ENCODE results near the gene BTBD18.

BTBD18 gene

DNA sequence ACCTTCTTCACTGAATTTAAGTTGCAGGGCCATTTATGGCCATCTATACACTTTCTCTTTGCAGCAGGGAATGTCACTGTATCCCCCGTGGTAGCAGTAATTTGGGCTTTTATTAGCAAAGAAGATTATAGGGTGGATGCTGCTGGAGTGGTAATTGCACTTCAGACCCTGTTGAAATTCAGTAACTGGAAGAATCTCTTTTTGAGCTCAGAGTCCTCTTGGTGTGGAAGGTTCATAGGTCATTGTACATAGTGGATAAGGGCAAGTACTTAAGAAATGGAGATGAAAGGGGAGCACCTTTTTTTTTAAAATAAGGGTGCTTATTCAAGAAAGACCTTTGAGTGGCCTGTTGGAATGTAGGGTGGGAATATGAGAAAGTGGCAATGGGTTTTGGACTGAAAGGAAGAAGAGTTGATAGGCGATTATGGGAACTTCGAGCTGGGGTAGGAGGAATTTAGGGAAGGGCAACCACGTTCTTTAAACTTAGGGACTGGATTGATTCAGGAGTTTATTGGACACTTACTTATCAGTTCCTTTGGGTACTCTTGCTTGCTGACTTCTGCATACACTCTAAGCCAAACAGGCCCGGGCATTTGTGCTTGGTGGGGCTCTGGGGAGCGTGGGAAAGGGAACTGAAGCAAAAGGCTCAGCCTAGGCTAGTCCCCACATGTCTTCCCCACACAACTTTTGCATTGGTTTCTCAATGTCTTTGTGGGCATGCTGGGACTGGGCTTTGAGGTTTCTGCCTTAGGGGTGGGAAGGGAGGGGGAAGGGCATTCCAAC, 36.5 kb upstream of the BTBD18 start:
- ATAC-seq = no peak

DNA sequence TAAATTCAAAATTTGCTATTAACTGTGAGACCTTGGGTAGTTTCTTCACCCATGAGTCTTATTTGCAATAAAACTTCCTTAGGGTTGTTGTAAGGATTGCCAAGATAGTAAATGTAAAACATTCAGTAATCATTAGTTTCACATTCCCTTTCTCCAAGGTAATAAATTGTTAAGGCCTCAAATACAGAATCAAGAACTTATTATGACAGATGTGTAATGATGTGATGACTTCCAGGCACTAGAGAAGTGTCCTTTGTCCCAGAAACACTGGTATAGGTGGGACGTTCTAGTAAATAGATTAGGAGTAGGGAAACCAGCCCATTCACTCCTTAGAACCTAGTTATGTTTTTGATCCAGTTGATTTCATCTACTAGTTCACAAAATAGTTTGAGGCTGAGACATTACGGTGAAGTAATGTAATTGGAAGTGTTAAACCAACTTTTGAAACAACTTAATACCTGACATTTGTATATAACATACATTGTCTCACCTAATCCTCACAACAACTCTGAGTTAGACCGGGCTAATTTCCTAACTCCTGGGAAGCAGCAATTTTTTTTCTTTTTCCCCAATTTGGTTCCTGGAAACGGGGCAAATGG, 35.5 kb upstream of the BTBD18 start:
- no peak for ATAC-seq
- TF ChIP-seq, protein P1, sequence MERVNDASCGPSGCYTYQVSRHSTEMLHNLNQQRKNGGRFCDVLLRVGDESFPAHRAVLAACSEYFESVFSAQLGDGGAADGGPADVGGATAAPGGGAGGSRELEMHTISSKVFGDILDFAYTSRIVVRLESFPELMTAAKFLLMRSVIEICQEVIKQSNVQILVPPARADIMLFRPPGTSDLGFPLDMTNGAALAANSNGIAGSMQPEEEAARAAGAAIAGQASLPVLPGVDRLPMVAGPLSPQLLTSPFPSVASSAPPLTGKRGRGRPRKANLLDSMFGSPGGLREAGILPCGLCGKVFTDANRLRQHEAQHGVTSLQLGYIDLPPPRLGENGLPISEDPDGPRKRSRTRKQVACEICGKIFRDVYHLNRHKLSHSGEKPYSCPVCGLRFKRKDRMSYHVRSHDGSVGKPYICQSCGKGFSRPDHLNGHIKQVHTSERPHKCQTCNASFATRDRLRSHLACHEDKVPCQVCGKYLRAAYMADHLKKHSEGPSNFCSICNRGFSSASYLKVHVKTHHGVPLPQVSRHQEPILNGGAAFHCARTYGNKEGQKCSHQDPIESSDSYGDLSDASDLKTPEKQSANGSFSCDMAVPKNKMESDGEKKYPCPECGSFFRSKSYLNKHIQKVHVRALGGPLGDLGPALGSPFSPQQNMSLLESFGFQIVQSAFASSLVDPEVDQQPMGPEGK (CRISPR knock-in tag; IDR thresholded peaks at IDR 0.05; ENCODE audit: borderline replicate concordance) = no peak
- TF ChIP-seq, protein P2, sequence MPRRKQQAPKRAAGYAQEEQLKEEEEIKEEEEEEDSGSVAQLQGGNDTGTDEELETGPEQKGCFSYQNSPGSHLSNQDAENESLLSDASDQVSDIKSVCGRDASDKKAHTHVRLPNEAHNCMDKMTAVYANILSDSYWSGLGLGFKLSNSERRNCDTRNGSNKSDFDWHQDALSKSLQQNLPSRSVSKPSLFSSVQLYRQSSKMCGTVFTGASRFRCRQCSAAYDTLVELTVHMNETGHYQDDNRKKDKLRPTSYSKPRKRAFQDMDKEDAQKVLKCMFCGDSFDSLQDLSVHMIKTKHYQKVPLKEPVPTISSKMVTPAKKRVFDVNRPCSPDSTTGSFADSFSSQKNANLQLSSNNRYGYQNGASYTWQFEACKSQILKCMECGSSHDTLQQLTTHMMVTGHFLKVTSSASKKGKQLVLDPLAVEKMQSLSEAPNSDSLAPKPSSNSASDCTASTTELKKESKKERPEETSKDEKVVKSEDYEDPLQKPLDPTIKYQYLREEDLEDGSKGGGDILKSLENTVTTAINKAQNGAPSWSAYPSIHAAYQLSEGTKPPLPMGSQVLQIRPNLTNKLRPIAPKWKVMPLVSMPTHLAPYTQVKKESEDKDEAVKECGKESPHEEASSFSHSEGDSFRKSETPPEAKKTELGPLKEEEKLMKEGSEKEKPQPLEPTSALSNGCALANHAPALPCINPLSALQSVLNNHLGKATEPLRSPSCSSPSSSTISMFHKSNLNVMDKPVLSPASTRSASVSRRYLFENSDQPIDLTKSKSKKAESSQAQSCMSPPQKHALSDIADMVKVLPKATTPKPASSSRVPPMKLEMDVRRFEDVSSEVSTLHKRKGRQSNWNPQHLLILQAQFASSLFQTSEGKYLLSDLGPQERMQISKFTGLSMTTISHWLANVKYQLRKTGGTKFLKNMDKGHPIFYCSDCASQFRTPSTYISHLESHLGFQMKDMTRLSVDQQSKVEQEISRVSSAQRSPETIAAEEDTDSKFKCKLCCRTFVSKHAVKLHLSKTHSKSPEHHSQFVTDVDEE (CRISPR knock-in tag; IDR thresholded peaks at IDR 0.05) = no peak
- TF ChIP-seq ESRRG (CRISPR knock-in tag; IDR thresholded peaks at IDR 0.05) (no peak), ZNF8 (CRISPR knock-in tag; IDR thresholded peaks at IDR 0.05) (no peak)

More for the DNA sequence above, 36.5 kb upstream of the BTBD18 start:
- TF ChIP-seq ZFP3 (CRISPR knock-in tag; IDR thresholded peaks at IDR 0.05) (no peak), ARNTL (CRISPR knock-in tag; IDR thresholded peaks at IDR 0.05; ENCODE audit: borderline replicate concordance, low read depth) (no peak), RARB (CRISPR knock-in tag; IDR thresholded peaks at IDR 0.05) (no peak), BACH2 (CRISPR knock-in tag; IDR thresholded peaks at IDR 0.05; ENCODE audit: borderline replicate concordance) (no peak), ZNF70 (CRISPR knock-in tag; IDR thresholded peaks at IDR 0.05) (no peak), ESRRG (CRISPR knock-in tag; IDR thresholded peaks at IDR 0.05) (no peak), OSR1 (CRISPR knock-in tag; IDR thresholded peaks at IDR 0.05) (no peak), ISL1 (CRISPR knock-in tag; IDR thresholded peaks at IDR 0.05) (no peak)

DNA sequence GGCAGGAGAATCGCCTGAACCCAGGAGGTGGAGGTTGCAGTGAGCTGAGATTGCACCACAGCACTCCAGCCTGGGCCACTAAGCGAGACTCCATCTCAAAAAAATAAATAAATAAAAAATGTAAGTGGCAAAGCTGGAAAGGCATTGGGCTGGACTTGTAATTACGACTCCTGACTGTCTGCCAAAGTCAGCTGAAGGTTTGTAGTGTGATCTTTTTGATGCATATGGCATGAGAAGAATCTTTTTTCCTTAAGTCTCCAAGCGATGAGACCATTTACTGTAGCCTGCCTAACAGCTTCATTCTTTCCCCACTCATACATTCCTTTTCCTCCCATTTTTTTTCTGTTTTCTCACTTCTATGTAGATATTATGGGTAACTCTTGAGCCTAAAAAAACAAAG, 34.8 kb upstream of the BTBD18 start:
- TF ChIP-seq, protein P1 (CRISPR knock-in tag; IDR thresholded peaks at IDR 0.05; ENCODE audit: borderline replicate concordance) = no peak
- TF ChIP-seq, protein P2 (CRISPR knock-in tag; IDR thresholded peaks at IDR 0.05) = no peak
- TF ChIP-seq ARNTL (CRISPR knock-in tag; IDR thresholded peaks at IDR 0.05; ENCODE audit: borderline replicate concordance, low read depth) = no peak
- TF ChIP-seq ZNF8 (CRISPR knock-in tag; IDR thresholded peaks at IDR 0.05) = no peak
- no peak for TF ChIP-seq CSDC2 (CRISPR knock-in tag; IDR thresholded peaks at IDR 0.05)
- TF ChIP-seq, protein P3, sequence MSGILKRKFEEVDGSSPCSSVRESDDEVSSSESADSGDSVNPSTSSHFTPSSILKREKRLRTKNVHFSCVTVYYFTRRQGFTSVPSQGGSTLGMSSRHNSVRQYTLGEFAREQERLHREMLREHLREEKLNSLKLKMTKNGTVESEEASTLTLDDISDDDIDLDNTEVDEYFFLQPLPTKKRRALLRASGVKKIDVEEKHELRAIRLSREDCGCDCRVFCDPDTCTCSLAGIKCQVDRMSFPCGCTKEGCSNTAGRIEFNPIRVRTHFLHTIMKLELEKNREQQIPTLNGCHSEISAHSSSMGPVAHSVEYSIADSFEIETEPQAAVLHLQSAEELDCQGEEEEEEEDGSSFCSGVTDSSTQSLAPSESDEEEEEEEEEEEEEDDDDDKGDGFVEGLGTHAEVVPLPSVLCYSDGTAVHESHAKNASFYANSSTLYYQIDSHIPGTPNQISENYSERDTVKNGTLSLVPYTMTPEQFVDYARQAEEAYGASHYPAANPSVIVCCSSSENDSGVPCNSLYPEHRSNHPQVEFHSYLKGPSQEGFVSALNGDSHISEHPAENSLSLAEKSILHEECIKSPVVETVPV (CRISPR knock-in tag; IDR thresholded peaks at IDR 0.05) = no peak
- TF ChIP-seq, protein P4, sequence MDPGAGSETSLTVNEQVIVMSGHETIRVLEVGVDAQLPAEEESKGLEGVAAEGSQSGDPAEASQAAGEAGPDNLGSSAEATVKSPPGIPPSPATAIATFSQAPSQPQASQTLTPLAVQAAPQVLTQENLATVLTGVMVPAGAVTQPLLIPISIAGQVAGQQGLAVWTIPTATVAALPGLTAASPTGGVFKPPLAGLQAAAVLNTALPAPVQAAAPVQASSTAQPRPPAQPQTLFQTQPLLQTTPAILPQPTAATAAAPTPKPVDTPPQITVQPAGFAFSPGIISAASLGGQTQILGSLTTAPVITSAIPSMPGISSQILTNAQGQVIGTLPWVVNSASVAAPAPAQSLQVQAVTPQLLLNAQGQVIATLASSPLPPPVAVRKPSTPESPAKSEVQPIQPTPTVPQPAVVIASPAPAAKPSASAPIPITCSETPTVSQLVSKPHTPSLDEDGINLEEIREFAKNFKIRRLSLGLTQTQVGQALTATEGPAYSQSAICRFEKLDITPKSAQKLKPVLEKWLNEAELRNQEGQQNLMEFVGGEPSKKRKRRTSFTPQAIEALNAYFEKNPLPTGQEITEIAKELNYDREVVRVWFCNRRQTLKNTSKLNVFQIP (CRISPR knock-in tag; IDR thresholded peaks at IDR 0.05; ENCODE audit: borderline replicate concordance, low read depth) = no peak
- TF ChIP-seq ZNF70 (CRISPR knock-in tag; IDR thresholded peaks at IDR 0.05) = no peak
- no peak for ATAC-seq

Data from SK-N-SH treated with all-trans-retinoic acid at 6 μM for 48 hours (cell line).